Astrocyte of the spinal cord (primary cell): ENCODE results near the gene TTC9.
A peak's percentile ranks its signal among the peaks of the same experiment; 100 is the strongest.

Experiments used
- DNase-seq: peaks from one replicate; pipeline ENCODE4 v3.0.0; 2011; ENCODE audit warnings: low read depth, low spot score
- H3K4me3 ChIP-seq: 2 replicates; pipeline ENCODE4 v1.5.1; 2011; ENCODE audit warnings: low read depth, mild to moderate bottlenecking, low read length, moderate library complexity
- CTCF ChIP-seq: IDR thresholded peaks from 2 replicates; pipeline ENCODE4 v1.5.1; 2012; ENCODE audit warnings: low read depth, mild to moderate bottlenecking, low read length, inconsistent platforms
- in situ Hi-C: cut with HindIII; loops from 2 replicates; pipeline ENCODE4 v1.10.0; 2017; ENCODE audit warnings: low sequenced_read_pairs

TTC9 gene

GRCh38 chr14:70651522-70651921 lies 9.8 kb downstream of the TTC9 start:
- no peak overlapping the region for H3K4me3 ChIP-seq
- TF ChIP-seq CTCF, result no peak
- in situ Hi-C loops, result no loop called here
- DNase-seq, result no peak

- no peak overlapping the region for H3K4me3 ChIP-seq
- in situ Hi-C loops, result no loop called here
- TF ChIP-seq CTCF, result no peak
- DNase-seq, result no peak
Measured at GRCh38 chr14:70652871-70653270, 11.2 kb downstream of the TTC9 start.

- in situ Hi-C loops, result no loop called here
- no peak overlapping the region for H3K4me3 ChIP-seq
- DNase-seq, result no peak
- no peak for TF ChIP-seq CTCF
Measured at GRCh38 chr14:70653662-70654061, 11.9 kb downstream of the TTC9 start.

- no peak for TF ChIP-seq CTCF
- peak; percentile 29 for DNase-seq
Measured at GRCh38 chr14:70654632-70655031, 12.9 kb downstream of the TTC9 start.

GRCh38 chr14:70655110-70655826 lies 13.6 kb downstream of the TTC9 start:
- TF ChIP-seq CTCF, result no peak
- DNase-seq, result no peak
- no peak overlapping the region for H3K4me3 ChIP-seq
- in situ Hi-C loops, result no loop called here

More at GRCh38 chr14:70654632-70655031, 12.9 kb downstream of the TTC9 start:
- no peak overlapping the region for H3K4me3 ChIP-seq
- in situ Hi-C loops, result no loop called here

GRCh38 chr14:70658899-70659298 lies 17.2 kb downstream of the TTC9 start:
- in situ Hi-C loops, result no loop called here
- no peak for TF ChIP-seq CTCF
- H3K4me3 ChIP-seq, result no peak overlapping the region
- DNase-seq, result no peak
